Subcutaneous abdominal adipose tissue (tissue), 5 donors: Measurements from ENCODE around the gene CSF2RB.

Experiments used
- H3K27ac ChIP-seq: one replicate; pipeline ENCODE4 v1.7.0; 2013; ENCODE audit warnings: low read depth, mild to moderate bottlenecking, inconsistent platforms, low read length, moderate library complexity
- H3K27me3 ChIP-seq, 5 donors: one replicate each; pipeline ENCODE4 v1.7.0; 2013; ENCODE audit warnings: low read length in 5 of 5, inconsistent platforms in 1 of 5; ENCODE audit not compliant: control insufficient read depth in 5 of 5, insufficient read depth in 4 of 5
- H3K36me3 ChIP-seq, 5 donors: one replicate each; pipeline ENCODE4 v1.7.0; 2013; ENCODE audit warnings: low read length in 5 of 5; ENCODE audit not compliant: control insufficient read depth in 5 of 5, insufficient read depth in 5 of 5
- H3K4me1 ChIP-seq, 5 donors: one replicate each; pipeline ENCODE4 v1.7.0; 2013; ENCODE audit warnings: low read length in 5 of 5, mild to moderate bottlenecking in 3 of 5, moderate library complexity in 1 of 5; ENCODE audit not compliant: control insufficient read depth in 5 of 5, insufficient read depth in 5 of 5
- H3K4me3 ChIP-seq, 5 donors: one replicate each; pipeline ENCODE4 v1.7.0; 2013; ENCODE audit warnings: low read length in 5 of 5, low read depth in 1 of 5
- H3K9ac ChIP-seq, 5 donors: one replicate each; pipeline ENCODE4 v1.7.0; 2013; ENCODE audit warnings: low read length in 5 of 5, mild to moderate bottlenecking in 4 of 5, moderate library complexity in 3 of 5
- H3K9me3 ChIP-seq, 5 donors: one replicate each; pipeline ENCODE4 v1.7.0; 2013; ENCODE audit warnings: low read length in 5 of 5; ENCODE audit not compliant: control insufficient read depth in 5 of 5
- donor health status: healthy.
- donor health status: healthy.
- donor health status: healthy.
- donor health status: healthy.
- donor health status: healthy.

Gene CSF2RB

GRCh38 chr22:36958366-36958765, 44.9 kb downstream of the CSF2RB start:
- Histone ChIP-seq H3K36me3 (no peaks in the 10 kb centered on the region), H3K27me3 (peaks cover 8 to 28% (median 22%) of the 10 kb centered on the region in 5 donors), H3K4me3 (no peak overlapping the region), H3K9ac (no peak overlapping the region), H3K27ac (no peak overlapping the region), H3K4me1 (no peaks in the 10 kb centered on the region), H3K9me3 (no peaks in the 10 kb centered on the region)

DNA sequence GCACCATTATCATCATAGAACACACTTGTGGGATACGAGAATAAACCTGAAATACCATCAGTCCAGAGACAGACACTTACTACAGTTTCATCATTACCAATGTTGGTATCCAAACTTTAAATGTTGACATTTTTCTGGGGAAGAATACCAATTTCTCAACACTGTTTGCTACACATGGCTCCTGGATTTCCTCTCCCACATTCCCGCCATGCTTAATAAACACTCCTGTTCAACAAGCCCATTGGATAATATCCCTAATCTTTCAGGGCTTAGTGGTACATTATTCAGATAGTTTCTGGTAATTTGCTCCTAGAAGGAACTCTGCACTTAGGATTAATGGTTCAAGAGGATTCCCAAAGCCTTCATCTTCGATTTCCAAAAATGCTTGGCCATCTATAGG, 48.2 kb downstream of the CSF2RB start:
- H3K27me3 ChIP-seq: peaks cover 8 to 18% (median 12%) of the 10 kb centered on the region in 5 donors
- no peaks in the 10 kb centered on the region for H3K4me1 ChIP-seq
- H3K9ac ChIP-seq: no peak overlapping the region

GRCh38 chr22:36963302-36963701, 49.9 kb downstream of the CSF2RB start:
- Histone ChIP-seq H3K27ac (no peak overlapping the region), H3K9ac (no peak overlapping the region), H3K4me3 (no peak overlapping the region), H3K36me3 (no peaks in the 10 kb centered on the region), H3K4me1 (no peaks in the 10 kb centered on the region), H3K9me3 (peaks cover 0 to 3% (median 0%) of the 10 kb centered on the region in 5 donors), H3K27me3 (peaks cover 8 to 18% (median 12%) of the 10 kb centered on the region in 5 donors)

More for the DNA sequence above, 48.2 kb downstream of the CSF2RB start:
- Histone ChIP-seq H3K4me3 (no peak overlapping the region), H3K36me3 (no peaks in the 10 kb centered on the region), H3K27ac (no peak overlapping the region), H3K9me3 (peaks cover 0 to 3% (median 0%) of the 10 kb centered on the region in 5 donors)

- Histone ChIP-seq H3K27me3 (peaks cover 8 to 16% (median 11%) of the 10 kb centered on the region in 5 donors), H3K9ac (no peak overlapping the region), H3K4me1 (no peaks in the 10 kb centered on the region), H3K27ac (no peak overlapping the region), H3K36me3 (no peaks in the 10 kb centered on the region), H3K4me3 (no peak overlapping the region), H3K9me3 (peaks cover 0 to 3% (median 0%) of the 10 kb centered on the region in 5 donors)
Observed at GRCh38 chr22:36964106-36964505, 50.7 kb downstream of the CSF2RB start.

DNA sequence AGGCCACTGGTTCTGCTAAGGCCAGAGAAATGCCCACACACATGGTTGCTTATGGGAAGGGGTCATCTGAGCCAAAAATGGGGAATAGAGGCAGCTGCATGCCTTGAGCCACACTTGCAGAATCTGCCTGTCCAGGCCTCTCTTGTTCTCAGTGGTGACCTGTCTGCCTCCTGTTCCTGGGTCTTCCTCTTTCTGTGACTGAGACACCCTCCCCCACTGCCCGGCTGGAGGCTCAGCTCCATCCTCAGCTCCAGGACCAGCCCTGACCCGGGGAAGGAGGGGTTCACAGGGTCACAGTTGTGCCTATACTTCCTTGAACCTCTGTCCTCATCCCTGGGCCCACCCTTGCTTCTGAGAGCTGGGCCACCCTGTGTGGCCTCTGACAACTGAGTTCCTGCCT, 52.3 kb downstream of the CSF2RB start:
- H3K27ac ChIP-seq: no peak overlapping the region
- H3K9me3 ChIP-seq: peaks cover 0 to 3% (median 0%) of the 10 kb centered on the region in 5 donors
- no peaks in the 10 kb centered on the region for H3K36me3 ChIP-seq
- no peaks in the 10 kb centered on the region for H3K4me1 ChIP-seq
- H3K9ac ChIP-seq: no peak overlapping the region
- H3K4me3 ChIP-seq: no peak overlapping the region
- H3K27me3 ChIP-seq: peaks cover 0 to 8% (median 2%) of the 10 kb centered on the region in 5 donors

- H3K9ac ChIP-seq: no peak overlapping the region
- peaks cover 0 to 3% (median 0%) of the 10 kb centered on the region in 5 donors for H3K9me3 ChIP-seq
- H3K4me3 ChIP-seq: no peak overlapping the region
- no peaks in the 10 kb centered on the region for H3K36me3 ChIP-seq
- peaks cover 0 to 5% (median 0%) of the 10 kb centered on the region in 5 donors for H3K27me3 ChIP-seq
- H3K4me1 ChIP-seq: no peaks in the 10 kb centered on the region
- H3K27ac ChIP-seq: no peak overlapping the region
Observed at GRCh38 chr22:36966851-36967540, 53.6 kb downstream of the CSF2RB start.

GRCh38 chr22:36968249-36968964, 55.0 kb downstream of the CSF2RB start:
- no peak overlapping the region for H3K9ac ChIP-seq
- H3K4me1 ChIP-seq: no peaks in the 10 kb centered on the region
- no peaks in the 10 kb centered on the region for H3K36me3 ChIP-seq
- no peak overlapping the region for H3K4me3 ChIP-seq
- peaks cover 0 to 5% (median 4%) of the 10 kb centered on the region in 5 donors for H3K27me3 ChIP-seq
- peaks cover 0 to 3% (median 0%) of the 10 kb centered on the region in 5 donors for H3K9me3 ChIP-seq
- H3K27ac ChIP-seq: no peak overlapping the region

GRCh38 chr22:36971341-36972125, 58.1 kb downstream of the CSF2RB start:
- Histone ChIP-seq H3K27me3 (peaks cover 0 to 8% (median 4%) of the 10 kb centered on the region in 5 donors), H3K4me1 (no peaks in the 10 kb centered on the region), H3K9me3 (no peaks in the 10 kb centered on the region), H3K9ac (no peak overlapping the region), H3K27ac (no peak overlapping the region), H3K36me3 (no peaks in the 10 kb centered on the region), H3K4me3 (no peak overlapping the region)

DNA sequence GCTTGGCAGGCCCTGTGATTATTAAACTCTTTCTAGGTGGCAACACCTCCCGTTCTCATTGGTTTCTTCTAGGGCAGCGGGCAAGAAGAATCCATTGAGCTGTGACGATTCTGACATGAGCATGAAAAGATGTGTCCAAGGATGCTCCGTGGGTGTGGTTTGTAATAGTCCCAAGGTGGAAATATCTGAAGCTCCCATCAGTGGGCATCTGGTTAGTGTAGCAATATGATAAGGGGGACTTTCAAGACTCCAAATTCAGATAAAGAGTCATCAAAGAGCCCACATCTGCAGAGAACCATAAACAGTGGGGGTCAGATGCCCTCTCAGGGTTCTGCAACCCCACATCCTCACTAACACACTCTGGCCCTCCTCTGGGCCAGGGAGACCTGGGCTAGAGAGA, 63.2 kb downstream of the CSF2RB start:
- H3K9ac ChIP-seq: no peak overlapping the region
- H3K27ac ChIP-seq: no peak overlapping the region
- H3K36me3 ChIP-seq: no peaks in the 10 kb centered on the region
- peaks cover 0 to 16% (median 7%) of the 10 kb centered on the region in 5 donors for H3K4me1 ChIP-seq
- no peaks in the 10 kb centered on the region for H3K9me3 ChIP-seq
- H3K4me3 ChIP-seq: no peak overlapping the region
- H3K27me3 ChIP-seq: peaks cover 0 to 12% (median 9%) of the 10 kb centered on the region in 5 donors
